ENCODE results near the gene OR52I2. TPM values are rescaled to one million over a fixed set of nuclear protein-coding genes. Genes with fewer than 3 reads are reported as not detected.
A peak's percentile ranks its signal among the peaks of the same experiment; 100 is the strongest.

OR52I2 gene
- not detected in 2 replicates for polyA plus RNA-seq (2011; rRNA removed)
- not detected in 2 replicates for polyA plus RNA-seq (2012; cell fraction: cytosol; rRNA removed)
- not detected in 2 replicates for polyA plus RNA-seq (2012; cell fraction: nucleus; rRNA removed)
- polyA plus RNA-seq (2017; fragmentation: RNase III; extraction: RNeasy Plus Mini Kit Qiagen cat#74134 plus additional on column Dnase treatment), result not detected in 3 replicates
- not detected in 2 replicates for polyA minus RNA-seq (2011; rRNA and poly(A)+ RNA removed)

DNA sequence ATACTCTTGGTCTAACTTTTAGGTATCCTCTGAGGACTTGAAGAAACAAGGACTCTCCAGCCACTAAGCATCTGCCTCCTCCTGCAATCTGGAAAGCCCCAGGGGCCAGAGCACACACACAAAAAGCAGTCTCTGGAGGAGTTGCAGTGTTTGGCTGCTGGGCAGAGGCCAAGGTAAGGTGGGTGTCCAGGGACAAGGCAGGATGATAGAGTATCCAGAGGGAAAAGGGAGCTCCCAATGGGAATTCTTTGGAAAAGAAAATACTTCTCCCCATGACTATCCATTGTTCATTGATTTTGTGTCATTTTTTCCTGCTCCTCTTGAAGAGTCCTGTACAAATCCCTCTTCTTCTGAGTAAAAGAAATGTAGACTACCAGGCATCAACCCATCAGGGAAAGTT lies at the start of gene OR52I2:
TSS of gene OR52I2 (plus strand) at position 301 of the 400 bp plus-strand sequence.
- POLR2A ChIA-PET, result no interaction called here
- no peaks in the 10 kb centered on the region for H3K9me3 ChIP-seq
- no peak for ATAC-seq

GRCh38 chr11:4539603-4540219 lies 41.8 kb upstream of the OR52I2 start:
- POLR2A ChIA-PET, result no interaction called here
- Histone ChIP-seq H3K4me1 (no peaks in the 10 kb centered on the region), H3K4me3 (no peak overlapping the region), H3K27ac (no peak overlapping the region), H3K9me3 (no peaks in the 10 kb centered on the region), H3K4me2 (no peak overlapping the region)
- FAIRE-seq, result no peak
- DNase-seq (ENCODE audit: low read depth in 1 of 2, low spot score in 1 of 2), result peak; percentile 30 to 43
- 10% methylated on average over 3 of the region's 3 CpGs for WGBS (ENCODE audit: missing lambda C conversion rate)
- ATAC-seq, result peak; percentile 93 to 96
- CTCF ChIA-PET, result interaction anchor here (0.6 to 6.2 kb wide), 16 partner anchors 8 to 362 kb away, joined by 3 to 98 read pairs (median 4); partner anchors contain the start of gene TRIM68
- peak; percentile 53 to 54; a peak in 4 of 5 replicates for TF ChIP-seq RAD21 (conservative IDR thresholded peaks at IDR 0.05 in 1 of 2, IDR thresholded peaks at IDR 0.05 in 1 of 2)
- TF ChIP-seq, protein P1, sequence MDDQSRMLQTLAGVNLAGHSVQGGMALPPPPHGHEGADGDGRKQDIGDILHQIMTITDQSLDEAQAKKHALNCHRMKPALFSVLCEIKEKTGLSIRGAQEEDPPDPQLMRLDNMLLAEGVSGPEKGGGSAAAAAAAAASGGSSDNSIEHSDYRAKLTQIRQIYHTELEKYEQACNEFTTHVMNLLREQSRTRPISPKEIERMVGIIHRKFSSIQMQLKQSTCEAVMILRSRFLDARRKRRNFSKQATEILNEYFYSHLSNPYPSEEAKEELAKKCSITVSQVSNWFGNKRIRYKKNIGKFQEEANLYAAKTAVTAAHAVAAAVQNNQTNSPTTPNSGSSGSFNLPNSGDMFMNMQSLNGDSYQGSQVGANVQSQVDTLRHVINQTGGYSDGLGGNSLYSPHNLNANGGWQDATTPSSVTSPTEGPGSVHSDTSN (IDR thresholded peaks at IDR 0.05), result no peak
- TF ChIP-seq CHD2 (IDR thresholded peaks at IDR 0.05; ENCODE audit: low read length, partially characterized antibody), result no peak
- TF ChIP-seq HEYL (CRISPR knock-in tag; IDR thresholded peaks at IDR 0.05), result no peak
- TF ChIP-seq CTCF (IDR thresholded peaks at IDR 0.05), result peak; percentile 70
- TF ChIP-seq HOXA7 (CRISPR knock-in tag; IDR thresholded peaks at IDR 0.05), result no peak
- no peak for TF ChIP-seq RCOR1 (IDR thresholded peaks at IDR 0.05; ENCODE audit: low read depth, low read length)
- TF ChIP-seq ZFP36 (IDR thresholded peaks at IDR 0.05; ENCODE audit: borderline replicate concordance, partially characterized antibody), result no peak
- TF ChIP-seq RARB (CRISPR knock-in tag; IDR thresholded peaks at IDR 0.05), result no peak
- TF ChIP-seq FOXS1 (CRISPR knock-in tag; IDR thresholded peaks at IDR 0.05), result no peak
- TF ChIP-seq SMC3 (IDR thresholded peaks at IDR 0.05), result peak; percentile 71

More for the DNA sequence above, at the start of gene OR52I2:
- Histone ChIP-seq H3K4me1 (no peaks in the 10 kb centered on the region), H3K27ac (no peak within 1 kb of the TSS), H3K4me2 (no peak within 1 kb of the TSS), H3K4me3 (no peak within 1 kb of the TSS)
- CTCF ChIA-PET, result interaction anchor here (0.6 kb wide), 1 partner anchor 17 kb away, joined by 3 read pairs; no protein-coding TSS in a partner anchor
- no peak for FAIRE-seq
- no peak for DNase-seq (ENCODE audit: low read depth in 1 of 2, low spot score in 1 of 2)
- TF ChIP-seq MAZ (IDR thresholded peaks at IDR 0.05; ENCODE audit: borderline replicate concordance, low read depth, low read length) (no peak), TFCP2L1 (CRISPR knock-in tag; IDR thresholded peaks at IDR 0.05) (no peak), CHD2 (IDR thresholded peaks at IDR 0.05; ENCODE audit: low read length, partially characterized antibody) (no peak), ELK1 (IDR thresholded peaks at IDR 0.05; ENCODE audit: low read depth, low read length) (no peak), HEYL (CRISPR knock-in tag; IDR thresholded peaks at IDR 0.05) (no peak), MYC (IDR thresholded peaks at IDR 0.05; ENCODE audit: borderline replicate concordance, low read length) (no peak), USF2 (IDR thresholded peaks at IDR 0.05) (no peak), KDM5A (IDR thresholded peaks at IDR 0.05) (no peak), PHF8 (IDR thresholded peaks at IDR 0.05; ENCODE audit: borderline replicate concordance, low read depth) (no peak), POLR2AphosphoS2 (conservative IDR thresholded peaks at IDR 0.05; ENCODE audit: low read length) (no peak), SMC3 (IDR thresholded peaks at IDR 0.05) (no peak)
